ENCODE results near the gene ATXN2. TPM values are rescaled to one million over a fixed set of nuclear protein-coding genes. Genes with fewer than 3 reads are reported as not detected.

The ATXN2 gene
- total RNA-seq, 1 experiment from 2014 or later, result 56.3 TPM

- TF ChIP-seq RELA (CRISPR knock-in tag; IDR thresholded peaks at IDR 0.05; ENCODE audit: borderline replicate concordance) (0 out of 2 replicates have a peak, but pooled peaks have one; percentile 61), ESRRA (CRISPR knock-in tag; IDR thresholded peaks at IDR 0.05; ENCODE audit: borderline replicate concordance) (0 out of 2 replicates have a peak, but pooled peaks have one; percentile 39), E2F5 (CRISPR knock-in tag; IDR thresholded peaks at IDR 0.05) (no peak)
- Mint-ChIP-seq H3K9me3 (no peaks in the 10 kb centered on the region), H3K4me3 (no peak overlapping the region), H3K4me1 (peaks cover 53% of the 10 kb centered on the region), H3K36me3 (no peaks in the 10 kb centered on the region; the same call in 1 of the 2 replicates), H3K27me3 (ENCODE audit: low read depth) (no peaks in the 10 kb centered on the region), H3K27ac (peak overlapping the region; percentile 72)
- DNase-seq (ENCODE audit: low spot score), result no peak
- ATAC-seq, result no peak
- POLR2A ChIA-PET, result interaction anchor here (0.6 to 1.3 kb wide), 2 partner anchors 10 to 20 kb away, joined by 4 to 6 read pairs; no protein-coding TSS in a partner anchor
- CTCF ChIA-PET, result interaction anchor here (0.8 to 3.5 kb wide), 4 partner anchors 11 to 39 kb away, joined by 3 to 35 read pairs (median 12); no protein-coding TSS in a partner anchor
These were observed 163.4 kb downstream of the ATXN2 start for GRCh38 chr12:111435661-111436201.

DNA sequence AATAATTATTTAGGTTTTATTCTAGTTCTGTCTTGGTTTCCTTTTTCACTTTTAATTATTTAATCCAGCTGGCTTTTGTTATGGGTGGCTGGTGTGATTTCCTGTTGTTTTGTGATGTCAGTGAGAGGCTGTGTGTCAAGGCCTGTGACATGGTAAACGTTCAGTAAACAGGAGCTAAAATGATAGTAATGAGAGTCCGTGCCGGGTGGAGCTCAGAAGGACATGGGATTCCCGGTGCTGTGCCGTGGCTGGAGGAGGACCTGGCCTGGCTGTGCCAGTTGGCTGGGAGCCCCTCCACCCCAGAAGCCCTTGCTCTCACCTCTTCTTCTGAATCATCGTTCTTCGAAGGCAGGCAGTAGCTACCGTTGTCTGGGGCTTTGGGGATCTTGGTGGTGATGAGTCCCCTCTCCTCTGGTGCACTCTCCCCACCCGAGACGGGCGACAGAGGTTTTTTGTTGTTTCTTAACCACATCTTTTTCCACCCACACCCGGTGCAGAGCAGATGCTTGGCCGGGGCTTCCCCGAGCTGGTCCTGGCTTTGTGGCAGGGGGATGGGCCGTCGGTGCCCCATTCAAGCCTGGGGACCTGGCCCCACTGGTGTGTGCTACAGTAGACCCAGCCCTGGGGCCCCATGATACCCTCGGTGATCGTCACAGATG, 164.3 kb downstream of the ATXN2 start:
- CTCF ChIA-PET, result interaction anchor here (0.5 to 3.5 kb wide), 9 partner anchors 10 to 266 kb away, joined by 4 to 35 read pairs (median 5); no protein-coding TSS in a partner anchor
- DNase-seq (ENCODE audit: low spot score) (no peak), ATAC-seq (peak; percentile 10)
- no peaks in the 10 kb centered on the region; the same call in 1 of the 2 replicates for H3K36me3 Mint-ChIP-seq
- peak overlapping the region; percentile 95 for H3K27ac Mint-ChIP-seq
- H3K27me3 Mint-ChIP-seq (ENCODE audit: low read depth), result no peaks in the 10 kb centered on the region
- POLR2A ChIA-PET, result interaction anchor here (0.7 to 1.3 kb wide), 2 partner anchors 10 to 11 kb away, joined by 3 to 4 read pairs; no protein-coding TSS in a partner anchor
- peaks cover 56% of the 10 kb centered on the region for H3K4me1 Mint-ChIP-seq
- TF ChIP-seq, protein P1, sequence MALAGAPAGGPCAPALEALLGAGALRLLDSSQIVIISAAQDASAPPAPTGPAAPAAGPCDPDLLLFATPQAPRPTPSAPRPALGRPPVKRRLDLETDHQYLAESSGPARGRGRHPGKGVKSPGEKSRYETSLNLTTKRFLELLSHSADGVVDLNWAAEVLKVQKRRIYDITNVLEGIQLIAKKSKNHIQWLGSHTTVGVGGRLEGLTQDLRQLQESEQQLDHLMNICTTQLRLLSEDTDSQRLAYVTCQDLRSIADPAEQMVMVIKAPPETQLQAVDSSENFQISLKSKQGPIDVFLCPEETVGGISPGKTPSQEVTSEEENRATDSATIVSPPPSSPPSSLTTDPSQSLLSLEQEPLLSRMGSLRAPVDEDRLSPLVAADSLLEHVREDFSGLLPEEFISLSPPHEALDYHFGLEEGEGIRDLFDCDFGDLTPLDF (CRISPR knock-in tag; IDR thresholded peaks at IDR 0.05), result no peak
- no peak for TF ChIP-seq USF1 (CRISPR knock-in tag; IDR thresholded peaks at IDR 0.05)
- TF ChIP-seq ZNF423 (CRISPR knock-in tag; IDR thresholded peaks at IDR 0.05), result no peak
- TF ChIP-seq, protein P2, sequence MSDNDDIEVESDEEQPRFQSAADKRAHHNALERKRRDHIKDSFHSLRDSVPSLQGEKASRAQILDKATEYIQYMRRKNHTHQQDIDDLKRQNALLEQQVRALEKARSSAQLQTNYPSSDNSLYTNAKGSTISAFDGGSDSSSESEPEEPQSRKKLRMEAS (CRISPR knock-in tag; IDR thresholded peaks at IDR 0.05), result no peak
- no peak for TF ChIP-seq ZNF219 (CRISPR knock-in tag; IDR thresholded peaks at IDR 0.05; ENCODE audit: borderline replicate concordance)
- TF ChIP-seq, protein P3, sequence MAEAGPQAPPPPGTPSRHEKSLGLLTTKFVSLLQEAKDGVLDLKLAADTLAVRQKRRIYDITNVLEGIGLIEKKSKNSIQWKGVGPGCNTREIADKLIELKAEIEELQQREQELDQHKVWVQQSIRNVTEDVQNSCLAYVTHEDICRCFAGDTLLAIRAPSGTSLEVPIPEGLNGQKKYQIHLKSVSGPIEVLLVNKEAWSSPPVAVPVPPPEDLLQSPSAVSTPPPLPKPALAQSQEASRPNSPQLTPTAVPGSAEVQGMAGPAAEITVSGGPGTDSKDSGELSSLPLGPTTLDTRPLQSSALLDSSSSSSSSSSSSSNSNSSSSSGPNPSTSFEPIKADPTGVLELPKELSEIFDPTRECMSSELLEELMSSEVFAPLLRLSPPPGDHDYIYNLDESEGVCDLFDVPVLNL (CRISPR knock-in tag; IDR thresholded peaks at IDR 0.05; ENCODE audit: borderline replicate concordance, low read depth), result no peak
- no peaks in the 10 kb centered on the region for H3K9me3 Mint-ChIP-seq
- peak overlapping the region; percentile 4; the same call in 1 of the 2 replicates for H3K4me3 Mint-ChIP-seq

- Mint-ChIP-seq H3K27me3 (ENCODE audit: low read depth) (no peaks in the 10 kb centered on the region), H3K9me3 (no peaks in the 10 kb centered on the region), H3K36me3 (no peaks in the 10 kb centered on the region; the same call in 1 of the 2 replicates), H3K4me1 (peaks cover 60% of the 10 kb centered on the region), H3K4me3 (no peak overlapping the region), H3K27ac (peak overlapping the region; percentile 95)
- TF ChIP-seq, protein P4, sequence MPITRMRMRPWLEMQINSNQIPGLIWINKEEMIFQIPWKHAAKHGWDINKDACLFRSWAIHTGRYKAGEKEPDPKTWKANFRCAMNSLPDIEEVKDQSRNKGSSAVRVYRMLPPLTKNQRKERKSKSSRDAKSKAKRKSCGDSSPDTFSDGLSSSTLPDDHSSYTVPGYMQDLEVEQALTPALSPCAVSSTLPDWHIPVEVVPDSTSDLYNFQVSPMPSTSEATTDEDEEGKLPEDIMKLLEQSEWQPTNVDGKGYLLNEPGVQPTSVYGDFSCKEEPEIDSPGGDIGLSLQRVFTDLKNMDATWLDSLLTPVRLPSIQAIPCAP (CRISPR knock-in tag; IDR thresholded peaks at IDR 0.05), result no peak
- TF ChIP-seq IRF2 (CRISPR knock-in tag; IDR thresholded peaks at IDR 0.05; ENCODE audit: borderline replicate concordance, low read depth), result no peak
- no peak for TF ChIP-seq FOXP1 (CRISPR knock-in tag; IDR thresholded peaks at IDR 0.05; ENCODE audit: borderline replicate concordance)
- no peak for TF ChIP-seq SMAD4 (CRISPR knock-in tag; IDR thresholded peaks at IDR 0.05)
- TF ChIP-seq, protein P2 (CRISPR knock-in tag; IDR thresholded peaks at IDR 0.05), result no peak
- ChIA-PET CTCF (interaction anchor here (1.4 to 3.5 kb wide), 7 partner anchors 9 to 37 kb away, joined by 4 to 35 read pairs (median 8); no protein-coding TSS in a partner anchor), POLR2A (interaction anchor here (1.0 kb wide), 1 partner anchor 22 kb away, joined by 3 read pairs; no protein-coding TSS in a partner anchor)
- no peak for DNase-seq (ENCODE audit: low spot score)
- ATAC-seq, result no peak
These were observed 165.1 kb downstream of the ATXN2 start for GRCh38 chr12:111434049-111434448.

Data from WTC11 (cell line).